Skeletal muscle cell (primary cell): ENCODE data around the gene FHIP1A.

Experiments
- DNase-seq: peaks from one replicate; pipeline ENCODE4 v3.0.0-alpha.2; 2010; ENCODE audit warnings: low read depth
- H3K4me3 ChIP-seq: 2 replicates; pipeline ENCODE4 v1.5.1; 2011; ENCODE audit warnings: low read depth, mild to moderate bottlenecking, control low read depth, low read length, moderate library complexity

Gene FHIP1A

GRCh38 chr4:151443247-151443646 lies 34.3 kb downstream of the FHIP1A start:
- no peak overlapping the region for H3K4me3 ChIP-seq
- no peak for DNase-seq

GRCh38 chr4:151443752-151444151 lies 34.8 kb downstream of the FHIP1A start:
- DNase-seq, result no peak

GRCh38 chr4:151446208-151446607 lies 37.2 kb downstream of the FHIP1A start:
- no peak overlapping the region for H3K4me3 ChIP-seq
- no peak for DNase-seq

More at GRCh38 chr4:151443752-151444151, 34.8 kb downstream of the FHIP1A start:
- no peak overlapping the region for H3K4me3 ChIP-seq

GRCh38 chr4:151454513-151454912 lies 45.5 kb downstream of the FHIP1A start:
- H3K4me3 ChIP-seq, result no peak overlapping the region
- no peak for DNase-seq

GRCh38 chr4:151455212-151455611 lies 46.2 kb downstream of the FHIP1A start:
- no peak overlapping the region for H3K4me3 ChIP-seq
- DNase-seq, result no peak

GRCh38 chr4:151458148-151458547 lies 49.2 kb downstream of the FHIP1A start:
- no peak overlapping the region for H3K4me3 ChIP-seq
- DNase-seq, result no peak
